ENCODE results near the gene PANX2. TPM values are rescaled to one million over a fixed set of nuclear protein-coding genes. Genes with fewer than 3 reads are reported as not detected.

Gene PANX2
- polyA plus RNA-seq, 1 donor: 0.18 TPM

GRCh38 chr22:50183141-50183971, 12.8 kb downstream of the PANX2 start:
- no peak for DNase-seq (ENCODE audit: low read depth)

GRCh38 chr22:50184004-50184901, 13.7 kb downstream of the PANX2 start:
- DNase-seq (ENCODE audit: low read depth): no peak

GRCh38 chr22:50184902-50185374, 14.4 kb downstream of the PANX2 start:
- no peak for DNase-seq (ENCODE audit: low read depth)

DNA sequence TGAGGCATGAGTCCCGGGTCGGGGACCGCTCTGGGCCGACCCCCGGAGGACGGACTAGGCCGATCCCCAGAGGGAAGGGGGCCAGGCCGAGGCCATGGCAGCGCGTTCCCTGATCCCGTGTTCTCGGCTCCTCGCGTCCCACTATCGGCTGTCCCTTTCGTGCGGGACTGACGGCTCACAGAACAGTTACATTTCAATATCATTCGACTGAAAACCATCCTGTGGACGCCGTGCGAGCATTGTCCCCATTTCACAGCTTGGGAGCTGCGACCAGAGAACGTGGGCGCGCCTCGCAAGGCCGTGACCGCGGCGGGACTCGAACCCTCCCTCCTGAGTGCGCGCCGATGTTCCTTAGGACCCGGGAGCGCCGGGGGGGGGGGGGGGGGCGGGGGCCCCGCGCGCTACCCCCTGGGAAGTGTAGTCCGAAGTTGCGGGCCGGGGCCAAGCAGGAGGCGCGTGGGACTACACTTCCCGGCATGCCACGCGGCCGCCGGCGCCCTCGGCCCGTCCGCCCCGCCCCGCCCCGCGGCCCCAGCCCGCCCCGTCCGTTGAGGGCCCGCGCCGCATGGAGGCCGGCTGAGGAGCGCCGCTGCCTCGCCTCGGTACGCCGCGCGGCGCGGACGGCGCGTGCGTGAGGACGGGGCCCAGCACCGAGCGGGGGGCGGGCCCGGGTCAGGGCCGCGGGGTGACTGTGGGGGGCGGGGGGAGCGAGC, 15.0 kb downstream of the PANX2 start, which contains the start of gene TRABD:
TSS of gene TRABD (plus strand) at position 539 of the 713 bp plus-strand sequence. CDS start 7,148 bp downstream, outside the sequence.
- peak; percentile 60 for DNase-seq (ENCODE audit: low read depth)

- no peak for DNase-seq (ENCODE audit: low read depth)
Observed at GRCh38 chr22:50186181-50186714, 15.7 kb downstream of the PANX2 start.

- no peak for DNase-seq (ENCODE audit: low read depth)
Observed at GRCh38 chr22:50186761-50187523, 16.4 kb downstream of the PANX2 start.

- no peak for DNase-seq (ENCODE audit: low read depth)
Observed at GRCh38 chr22:50188356-50188755, 17.8 kb downstream of the PANX2 start.

GRCh38 chr22:50189184-50189848, 18.8 kb downstream of the PANX2 start:
- no peak for DNase-seq (ENCODE audit: low read depth)

GRCh38 chr22:50189849-50190181, 19.3 kb downstream of the PANX2 start:
- DNase-seq (ENCODE audit: low read depth): no peak

GRCh38 chr22:50190182-50190940, 19.8 kb downstream of the PANX2 start:
- no peak for DNase-seq (ENCODE audit: low read depth)

GRCh38 chr22:50190941-50191741, 20.6 kb downstream of the PANX2 start:
- DNase-seq (ENCODE audit: low read depth): no peak

GRCh38 chr22:50192436-50193204, 22.1 kb downstream of the PANX2 start:
- no peak for DNase-seq (ENCODE audit: low read depth)

GRCh38 chr22:50193621-50194020, 23.1 kb downstream of the PANX2 start:
- DNase-seq (ENCODE audit: low read depth): no peak

DNA sequence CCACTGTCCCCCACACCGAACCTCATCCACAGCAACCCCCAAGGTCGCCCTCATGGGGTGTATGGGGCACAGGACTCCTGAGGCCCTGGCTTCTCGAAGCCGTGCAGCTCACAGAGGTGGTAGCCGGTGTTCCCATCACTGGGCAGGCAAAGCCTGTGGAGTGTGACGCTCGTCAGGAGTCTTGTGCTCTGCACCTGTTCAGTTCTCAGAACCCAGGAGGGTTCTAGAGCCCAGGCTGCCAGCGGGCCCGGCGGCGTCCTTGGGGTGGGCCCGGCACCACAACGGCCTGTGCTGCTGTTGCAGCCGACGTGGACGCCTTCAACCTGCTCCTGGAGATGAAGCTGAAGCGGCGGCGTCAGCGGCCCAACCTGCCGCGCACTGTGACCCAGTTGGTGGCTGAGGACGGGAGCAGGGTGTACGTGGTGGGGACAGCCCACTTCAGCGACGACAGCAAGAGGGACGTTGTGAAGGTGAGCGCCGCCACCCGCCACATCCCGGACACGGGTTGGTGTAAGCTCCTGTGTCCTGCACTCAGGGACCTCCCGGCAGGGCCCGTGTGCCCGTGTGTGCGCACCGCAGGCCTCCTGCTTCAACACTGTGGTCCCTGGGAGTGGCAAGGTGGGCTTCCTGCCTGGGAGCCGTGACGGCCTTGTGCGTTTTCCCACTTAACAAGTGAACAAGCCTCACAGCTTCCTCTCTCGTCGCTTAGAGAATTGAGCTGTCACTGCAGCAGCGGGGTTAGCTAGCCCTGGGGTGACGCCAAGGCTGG, 23.7 kb downstream of the PANX2 start:
- DNase-seq (ENCODE audit: low read depth): no peak

GRCh38 chr22:50196256-50196655, 25.7 kb downstream of the PANX2 start:
- no peak for DNase-seq (ENCODE audit: low read depth)

DNA sequence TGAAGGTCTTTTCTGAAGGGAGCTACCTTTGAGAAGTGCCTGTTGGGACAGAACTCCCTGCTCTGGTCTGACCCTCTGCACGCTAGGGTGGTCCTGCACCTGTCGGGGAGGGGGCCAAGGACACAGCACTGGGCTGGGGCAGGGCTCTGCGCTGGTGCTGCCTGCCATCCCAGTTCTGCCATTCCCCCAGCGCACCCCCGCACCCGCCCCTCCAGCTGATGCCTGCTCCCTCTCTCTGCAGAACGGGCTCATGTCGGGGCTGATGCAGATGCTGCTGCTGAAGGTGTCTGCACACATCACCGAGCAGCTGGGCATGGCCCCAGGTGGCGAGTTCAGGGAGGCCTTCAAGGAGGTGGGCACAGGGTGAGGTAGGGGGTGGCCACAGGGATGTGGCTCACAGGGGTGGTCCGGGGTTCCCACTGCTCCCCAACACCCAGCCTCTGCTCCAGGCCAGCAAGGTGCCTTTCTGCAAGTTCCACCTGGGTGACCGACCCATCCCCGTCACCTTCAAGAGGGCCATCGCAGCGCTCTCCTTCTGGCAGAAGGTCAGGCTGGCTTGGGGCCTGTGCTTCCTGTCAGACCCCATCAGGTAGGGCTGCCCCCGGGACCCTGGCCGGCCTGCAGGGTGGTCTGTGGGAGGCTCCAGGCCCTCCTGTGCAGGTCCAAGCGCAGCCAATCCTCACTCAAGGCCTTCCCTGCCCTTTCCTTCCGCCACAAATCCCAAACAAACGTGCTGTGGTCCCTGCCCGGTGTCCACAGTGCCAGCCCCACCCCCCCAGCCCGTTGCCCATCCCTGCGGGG, 26.7 kb downstream of the PANX2 start:
- no peak for DNase-seq (ENCODE audit: low read depth)

All from forelimb muscle (tissue), 1 donor.